Measurements from ENCODE around the gene TCP11L1.
"Not testable (repeated sequence)": the region's sequence is repeated elsewhere in the genome, so short reads cannot be mapped to it uniquely, and the experiment has no call there.

The TCP11L1 gene

DNA sequence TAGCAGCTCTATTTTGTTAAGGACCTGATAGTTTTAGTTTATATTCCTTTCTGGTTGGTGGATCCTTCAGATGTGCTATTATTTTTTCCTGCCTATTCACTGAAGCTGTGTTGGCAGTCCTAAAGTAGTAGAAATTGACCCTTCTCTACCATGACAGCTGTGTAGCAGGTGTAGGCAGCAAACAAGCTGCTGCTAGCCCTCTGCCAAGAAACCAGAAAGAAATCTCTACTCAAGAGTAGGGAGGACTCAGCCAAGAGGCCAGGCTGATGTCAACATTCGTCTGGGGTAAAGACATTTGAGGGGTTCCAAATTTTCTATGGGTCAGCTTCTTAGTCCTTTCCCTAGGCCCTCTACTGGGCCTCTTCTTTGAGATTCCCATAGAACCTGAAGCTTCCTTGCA is 70.7 kb downstream of the TCP11L1 start:
- Histone ChIP-seq H3K4me1 (ENCODE audit: control insufficient read depth, insufficient read depth, low read length, unreplicated experiment) (no peaks in the 10 kb centered on the region), H3K4me3 (ENCODE audit: low read depth, low read length) (no peak overlapping the region), H3K79me2 (ENCODE audit: control insufficient read depth, insufficient read depth, low read length, unreplicated experiment) (no peaks in the 10 kb centered on the region), H3K27me3 (ENCODE audit: insufficient read depth, low read length) (no peaks in the 10 kb centered on the region), H3K36me3 (ENCODE audit: insufficient read depth, low read length) (peaks cover 8% of the 10 kb centered on the region; the same call in 1 of the 2 replicates), H2AFZ (ENCODE audit: low read length, unreplicated experiment) (no peak overlapping the region), H3K27ac (ENCODE audit: low read depth, low read length) (no peak overlapping the region)

- H3K4me1 ChIP-seq (ENCODE audit: control insufficient read depth, insufficient read depth, low read length, unreplicated experiment): no peaks in the 10 kb centered on the region
- no peak overlapping the region for H3K27ac ChIP-seq (ENCODE audit: low read depth, low read length)
Measured at GRCh38 chr11:33116535-33116934, 77.2 kb downstream of the TCP11L1 start.

GRCh38 chr11:33122696-33123095 is 83.3 kb downstream of the TCP11L1 start:
- H3K79me2 ChIP-seq (ENCODE audit: control insufficient read depth, insufficient read depth, low read length, unreplicated experiment); H2AFZ ChIP-seq (ENCODE audit: low read length, unreplicated experiment); H3K4me3 ChIP-seq (ENCODE audit: low read depth, low read length); H3K27ac ChIP-seq (ENCODE audit: low read depth, low read length); H3K27me3 ChIP-seq (ENCODE audit: insufficient read depth, low read length); H3K4me1 ChIP-seq (ENCODE audit: control insufficient read depth, insufficient read depth, low read length, unreplicated experiment): not testable (repeated sequence)
- H3K36me3 ChIP-seq (ENCODE audit: insufficient read depth, low read length): peaks cover 12% of the 10 kb centered on the region; the same call in 1 of the 2 replicates

More at GRCh38 chr11:33116535-33116934, 77.2 kb downstream of the TCP11L1 start:
- Histone ChIP-seq H3K36me3 (ENCODE audit: insufficient read depth, low read length) (no peaks in the 10 kb centered on the region), H3K27me3 (ENCODE audit: insufficient read depth, low read length) (no peaks in the 10 kb centered on the region), H2AFZ (ENCODE audit: low read length, unreplicated experiment) (no peak overlapping the region), H3K4me3 (ENCODE audit: low read depth, low read length) (no peak overlapping the region), H3K79me2 (ENCODE audit: control insufficient read depth, insufficient read depth, low read length, unreplicated experiment) (no peaks in the 10 kb centered on the region)
